ENCODE data around the gene ZMYND15. TPM values are rescaled to one million over a fixed set of nuclear protein-coding genes. Genes with fewer than 3 reads are reported as not detected.

ZMYND15 gene
- total RNA-seq, 1 experiment from 2014 or later, result 2.8 TPM

DNA sequence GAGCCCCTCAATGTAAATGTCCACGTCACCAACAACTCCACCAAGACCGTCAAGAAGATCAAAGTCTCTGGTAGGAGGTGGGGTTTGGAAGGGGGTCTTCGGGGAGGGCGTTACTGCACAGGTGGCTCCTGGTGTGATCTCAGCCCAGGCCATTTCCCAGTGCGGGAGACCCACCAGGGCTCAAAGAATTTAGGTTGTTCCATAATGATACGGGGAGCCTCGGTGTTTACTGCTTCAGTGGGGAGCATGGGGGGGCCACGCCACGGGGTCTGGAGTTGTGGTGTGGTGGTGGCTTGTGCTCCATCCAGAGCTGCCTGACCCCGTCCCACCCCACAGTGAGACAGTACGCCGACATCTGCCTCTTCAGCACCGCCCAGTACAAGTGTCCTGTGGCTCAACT is 21.4 kb upstream of the ZMYND15 start:
- POLR2A ChIA-PET, result no interaction called here
- H2AFZ ChIP-seq (ENCODE audit: low read depth, low read length, poor library complexity, severe bottlenecking), result no peak overlapping the region
- BruUV-seq (replicated peaks), result no TSS peak
- CTCF ChIA-PET, result no interaction called here
- H3K27ac ChIP-seq (ENCODE audit: low read depth, low read length), result no peak overlapping the region
- no peak overlapping the region for H3K4me3 ChIP-seq (replicated peaks in 1 of 2; ENCODE audit: low read depth in 1 of 2, low read length in 2 of 2)
- H3K79me2 ChIP-seq (ENCODE audit: insufficient read depth, low read length), result no peaks in the 10 kb centered on the region
- DNase-seq (ENCODE audit: low read depth, low spot score) (no peak), ATAC-seq (no peak)
- H3K4me2 ChIP-seq (ENCODE audit: low read length), result no peak overlapping the region
- peaks cover 14 to 16% of the 10 kb centered on the region in 2 experiments; a peak in 2 of 4 replicates for H3K36me3 ChIP-seq (ENCODE audit: control insufficient read depth in 1 of 2, insufficient read depth in 2 of 2, low read length in 2 of 2)
- H3K9ac ChIP-seq (ENCODE audit: low read length), result no peak overlapping the region
- intact Hi-C loops (cut with micrococcal nuclease), result no loop called here
- TF ChIP-seq CEBPB (IDR thresholded peaks at IDR 0.05; ENCODE audit: low read depth) (no peak), CBX3 (IDR thresholded peaks at IDR 0.05; ENCODE audit: low read depth) (no peak), JUND (IDR thresholded peaks at IDR 0.05) (no peak), ZFX (IDR thresholded peaks at IDR 0.05) (no peak), EGR1 (IDR thresholded peaks at IDR 0.05; ENCODE audit: low read depth) (no peak), EZH2 (IDR thresholded peaks at IDR 0.05) (no peak), SP1 (IDR thresholded peaks at IDR 0.05; ENCODE audit: low read depth) (no peak), EZH2phosphoT487 (IDR thresholded peaks at IDR 0.05; ENCODE audit: borderline replicate concordance) (no peak), FOSL1 (IDR thresholded peaks at IDR 0.05; ENCODE audit: low read depth) (no peak), SRF (IDR thresholded peaks at IDR 0.05; ENCODE audit: low read depth) (no peak), POLR2AphosphoS5 (IDR thresholded peaks at IDR 0.05; ENCODE audit: low read depth, low read length) (no peak), SIN3A (IDR thresholded peaks at IDR 0.05; ENCODE audit: low read depth) (no peak), TCF7L2 (IDR thresholded peaks at IDR 0.05; ENCODE audit: borderline replicate concordance, extremely low read depth, insufficient read depth, insufficient read length) (no peak), YY1 (IDR thresholded peaks at IDR 0.05; ENCODE audit: extremely low read depth, insufficient replicate concordance, low read depth, low read length) (no peak)
- TF ChIP-seq, protein P1, sequence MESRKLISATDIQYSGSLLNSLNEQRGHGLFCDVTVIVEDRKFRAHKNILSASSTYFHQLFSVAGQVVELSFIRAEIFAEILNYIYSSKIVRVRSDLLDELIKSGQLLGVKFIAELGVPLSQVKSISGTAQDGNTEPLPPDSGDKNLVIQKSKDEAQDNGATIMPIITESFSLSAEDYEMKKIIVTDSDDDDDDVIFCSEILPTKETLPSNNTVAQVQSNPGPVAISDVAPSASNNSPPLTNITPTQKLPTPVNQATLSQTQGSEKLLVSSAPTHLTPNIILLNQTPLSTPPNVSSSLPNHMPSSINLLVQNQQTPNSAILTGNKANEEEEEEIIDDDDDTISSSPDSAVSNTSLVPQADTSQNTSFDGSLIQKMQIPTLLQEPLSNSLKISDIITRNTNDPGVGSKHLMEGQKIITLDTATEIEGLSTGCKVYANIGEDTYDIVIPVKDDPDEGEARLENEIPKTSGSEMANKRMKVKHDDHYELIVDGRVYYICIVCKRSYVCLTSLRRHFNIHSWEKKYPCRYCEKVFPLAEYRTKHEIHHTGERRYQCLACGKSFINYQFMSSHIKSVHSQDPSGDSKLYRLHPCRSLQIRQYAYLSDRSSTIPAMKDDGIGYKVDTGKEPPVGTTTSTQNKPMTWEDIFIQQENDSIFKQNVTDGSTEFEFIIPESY (IDR thresholded peaks at IDR 0.05; ENCODE audit: extremely low read depth, insufficient replicate concordance, low read length), result no peak
- TF ChIP-seq, protein P2, sequence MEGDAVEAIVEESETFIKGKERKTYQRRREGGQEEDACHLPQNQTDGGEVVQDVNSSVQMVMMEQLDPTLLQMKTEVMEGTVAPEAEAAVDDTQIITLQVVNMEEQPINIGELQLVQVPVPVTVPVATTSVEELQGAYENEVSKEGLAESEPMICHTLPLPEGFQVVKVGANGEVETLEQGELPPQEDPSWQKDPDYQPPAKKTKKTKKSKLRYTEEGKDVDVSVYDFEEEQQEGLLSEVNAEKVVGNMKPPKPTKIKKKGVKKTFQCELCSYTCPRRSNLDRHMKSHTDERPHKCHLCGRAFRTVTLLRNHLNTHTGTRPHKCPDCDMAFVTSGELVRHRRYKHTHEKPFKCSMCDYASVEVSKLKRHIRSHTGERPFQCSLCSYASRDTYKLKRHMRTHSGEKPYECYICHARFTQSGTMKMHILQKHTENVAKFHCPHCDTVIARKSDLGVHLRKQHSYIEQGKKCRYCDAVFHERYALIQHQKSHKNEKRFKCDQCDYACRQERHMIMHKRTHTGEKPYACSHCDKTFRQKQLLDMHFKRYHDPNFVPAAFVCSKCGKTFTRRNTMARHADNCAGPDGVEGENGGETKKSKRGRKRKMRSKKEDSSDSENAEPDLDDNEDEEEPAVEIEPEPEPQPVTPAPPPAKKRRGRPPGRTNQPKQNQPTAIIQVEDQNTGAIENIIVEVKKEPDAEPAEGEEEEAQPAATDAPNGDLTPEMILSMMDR (IDR thresholded peaks at IDR 0.05 in 2 of 3, conservative IDR thresholded peaks at IDR 0.05 in 1 of 3; ENCODE audit: borderline replicate concordance in 1 of 3, insufficient read depth in 1 of 3, low read depth in 2 of 3, low read length in 2 of 3), result no peak
- no peaks in the 10 kb centered on the region for H3K27me3 ChIP-seq (ENCODE audit: insufficient read depth, low read length)
- RAD21 ChIA-PET (ENCODE audit: low non-redundant PET in 1 of 2, low total read pairs in 2 of 2, uncharacterized antibody in 2 of 2, unreplicated experiment in 2 of 2), result no interaction called here
- no peaks in the 10 kb centered on the region for H4K20me1 ChIP-seq (ENCODE audit: insufficient read depth)
- H3K9me3 ChIP-seq (ENCODE audit: control insufficient read depth in 1 of 2, insufficient read depth in 1 of 2, low read depth in 1 of 2, low read length in 2 of 2), result no peaks in the 10 kb centered on the region
- no peaks in the 10 kb centered on the region for H3K9me2 ChIP-seq (ENCODE audit: insufficient read depth)
- peaks cover 16 to 17% of the 10 kb centered on the region in 2 experiments for H3K4me1 ChIP-seq (ENCODE audit: control insufficient read depth in 1 of 2, insufficient read depth in 2 of 2, low read length in 2 of 2)
